LHCN-M2 (cell line): ENCODE data around the gene SLC17A6. TPM values are rescaled to one million over a fixed set of nuclear protein-coding genes. Genes with fewer than 3 reads are reported as not detected.

Experiments
- DNase-seq: peaks from one replicate; pipeline ENCODE4 v3.0.0-alpha.2; 2012; ENCODE audit warnings: low read depth
- polyA plus RNA-seq: library from polyadenylated mRNA; unstranded; fragments of >200 nt; gene quantifications from one replicate; pipeline ENCODE4 v1.2.1, GENCODE V29; 2012; ENCODE audit warnings: missing spikeins
- total RNA-seq: library from RNA; depleted of rRNA; stranded (reverse); fragments of >200 nt; gene quantifications from 2 replicates; pipeline ENCODE4 v1.2.3, GENCODE V29; 2014; rRNA removed

The SLC17A6 gene
- total RNA-seq = not detected in 2 replicates
- polyA plus RNA-seq = not detected

- peak; percentile 6 for DNase-seq
Observed at GRCh38 chr11:22337596-22338485, at the start of gene SLC17A6. Gene SLC17A6 (plus strand): TSS chr11:22338381. CDS start chr11:22338534, 153 bp downstream.

- no peak for DNase-seq
Observed at GRCh38 chr11:22302368-22302767, 35.8 kb upstream of the SLC17A6 start.

DNA sequence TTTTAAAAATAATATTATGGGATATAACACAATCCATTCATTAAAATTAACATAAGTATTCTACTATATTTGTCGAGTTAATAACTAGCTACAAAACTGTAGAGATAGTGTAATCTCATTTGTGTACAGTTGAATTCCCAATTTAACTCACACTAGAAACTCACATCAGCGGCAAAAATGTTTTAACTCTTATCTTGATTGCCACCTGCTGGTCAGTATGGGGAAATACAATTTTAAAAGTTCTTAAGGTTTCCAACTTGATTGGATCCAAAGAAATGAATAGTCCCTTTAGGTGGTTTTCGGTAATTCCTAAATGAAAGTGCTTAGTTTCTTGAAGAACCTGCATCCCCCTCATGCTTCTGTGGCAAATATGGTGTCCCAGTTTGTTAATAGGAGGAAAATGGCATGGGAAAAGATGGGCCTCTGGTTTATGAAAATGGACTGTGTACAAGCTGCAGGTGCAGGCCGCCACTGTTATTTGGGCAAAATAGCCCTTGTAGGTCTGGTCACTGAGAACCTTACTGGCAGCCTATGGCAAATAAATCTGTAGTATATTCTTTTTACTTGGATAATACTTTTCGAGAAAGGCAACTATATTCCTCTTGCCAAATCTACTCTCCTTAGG is 33.7 kb upstream of the SLC17A6 start:
- peak; percentile 3 for DNase-seq

- DNase-seq = no peak
Observed at GRCh38 chr11:22317656-22318055, 20.5 kb upstream of the SLC17A6 start.

DNA sequence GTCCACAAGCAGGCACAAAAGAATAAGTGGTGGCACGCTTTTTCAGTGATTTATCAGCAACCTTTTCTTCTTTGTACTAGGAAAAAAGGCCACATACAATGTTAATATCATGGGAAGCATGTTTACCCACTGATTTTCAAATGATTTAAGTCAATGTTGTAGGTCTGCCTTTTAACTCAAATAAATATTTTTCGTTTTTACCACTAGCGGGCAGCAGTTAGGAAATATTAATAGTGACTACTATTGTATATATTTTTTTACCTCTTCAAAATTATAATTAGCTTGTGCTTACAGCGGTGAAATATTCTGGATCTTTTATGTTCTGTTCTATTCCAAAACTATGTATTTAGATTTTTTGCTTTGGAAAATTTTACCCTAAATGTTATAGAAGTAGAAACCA is 6.4 kb upstream of the SLC17A6 start:
- no peak for DNase-seq

- DNase-seq = no peak
Observed at GRCh38 chr11:22336587-22336986, 1.6 kb upstream of the SLC17A6 start.

DNA sequence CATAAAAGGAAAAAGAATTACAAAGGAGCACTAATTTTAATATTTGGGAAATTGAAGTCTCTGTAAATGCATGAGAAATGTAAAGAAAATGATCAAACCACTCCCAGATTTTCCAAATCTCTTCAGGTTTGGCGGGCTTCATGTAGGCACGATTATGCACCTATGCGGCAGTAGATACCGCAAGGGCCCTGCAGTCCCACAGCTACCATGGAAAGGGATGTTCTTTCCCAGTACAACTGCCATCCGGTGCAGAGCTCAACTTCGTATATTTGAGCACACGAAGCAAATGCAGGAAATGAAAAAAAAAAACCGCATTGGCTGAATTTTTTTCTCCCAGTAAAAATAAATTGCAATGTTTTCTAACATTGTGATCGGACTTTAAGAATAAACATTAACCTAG is 1.4 kb downstream of the SLC17A6 start:
- DNase-seq = no peak

GRCh38 chr11:22340235-22340634 is 2.1 kb downstream of the SLC17A6 start:
- no peak for DNase-seq

DNA sequence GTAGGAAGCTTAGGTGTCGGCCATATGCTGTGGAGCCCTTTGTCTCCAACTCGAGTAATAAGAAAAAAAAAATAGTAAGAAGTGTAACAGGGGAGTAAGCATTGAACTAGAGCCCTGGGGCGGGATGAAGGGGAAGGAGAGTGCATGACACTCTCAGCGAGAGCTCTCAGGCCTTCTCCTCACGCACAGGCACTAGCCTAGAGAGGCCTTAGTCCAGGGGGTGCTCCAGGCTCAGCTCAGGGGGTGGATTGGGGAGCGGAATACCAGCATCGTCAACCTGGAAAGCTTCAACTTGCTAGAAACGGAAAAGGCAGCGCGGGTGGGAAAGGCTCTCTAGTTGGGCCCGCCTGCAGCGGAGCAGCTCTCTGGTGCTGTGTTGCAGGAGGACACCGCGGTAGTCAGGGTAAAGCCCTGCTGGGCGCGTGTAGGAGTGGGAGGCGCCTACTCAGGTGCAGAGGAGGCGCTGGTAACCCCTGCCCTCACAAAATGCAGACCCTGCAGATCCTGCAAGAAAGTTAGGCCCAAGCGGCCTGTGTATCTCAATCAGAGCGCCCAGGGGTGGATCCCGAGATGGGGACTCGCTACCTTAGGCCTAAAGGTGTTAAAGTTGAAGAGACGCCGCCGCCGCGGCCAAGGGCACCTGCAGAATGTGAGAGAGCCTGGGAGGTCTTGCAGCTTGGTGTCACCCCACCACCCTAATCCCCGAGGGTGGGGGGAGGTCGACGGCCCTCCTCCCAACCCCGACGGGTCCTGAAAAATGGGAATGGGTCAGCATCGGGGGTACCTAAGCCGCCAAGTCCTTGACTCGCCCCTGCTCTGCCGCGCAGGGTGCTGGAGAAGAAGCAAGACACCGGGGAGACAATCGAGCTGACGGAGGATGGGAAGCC is 2.8 kb downstream of the SLC17A6 start:
- DNase-seq = no peak

- DNase-seq = no peak
Observed at GRCh38 chr11:22341588-22341931, 3.4 kb downstream of the SLC17A6 start.

DNA sequence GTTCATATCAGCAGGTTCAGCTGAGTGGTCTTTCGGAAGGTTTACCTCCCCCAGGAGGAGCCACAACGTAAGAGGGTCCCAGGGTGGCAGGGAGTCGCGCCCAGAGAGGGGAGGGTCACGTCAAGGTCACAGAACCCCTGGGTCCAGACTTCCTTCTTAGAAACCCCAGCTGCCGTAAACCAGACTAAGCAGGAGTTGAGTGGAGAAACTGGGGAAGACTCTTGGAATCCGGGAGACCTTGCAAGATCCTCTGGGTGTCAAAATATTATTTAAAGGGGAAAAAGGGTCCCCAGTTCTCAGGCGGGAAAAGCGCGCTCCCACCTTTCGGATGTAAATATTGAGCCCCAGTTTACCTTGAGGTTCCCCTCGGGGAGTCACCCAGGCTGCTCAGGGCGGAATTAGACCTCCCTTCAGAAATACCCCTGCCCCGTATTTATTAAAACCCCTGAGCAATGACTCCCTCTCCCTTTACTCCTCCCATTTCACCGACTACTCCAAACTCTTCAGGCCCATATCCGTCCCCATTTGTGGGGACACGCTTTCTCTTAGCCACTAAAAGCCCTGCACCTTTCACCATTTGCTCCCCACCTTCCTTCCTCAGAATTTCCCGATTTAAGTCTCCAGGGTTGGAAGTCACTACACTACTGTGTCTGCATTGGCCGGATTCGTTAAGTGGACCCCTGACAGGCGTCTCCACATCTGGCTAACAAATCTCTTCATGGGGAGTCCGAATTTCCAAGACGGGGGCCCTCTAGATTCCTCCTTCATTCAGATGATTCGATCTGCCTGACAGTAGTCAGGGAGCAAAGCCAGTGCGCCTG is 4.2 kb downstream of the SLC17A6 start:
- DNase-seq = no peak

DNA sequence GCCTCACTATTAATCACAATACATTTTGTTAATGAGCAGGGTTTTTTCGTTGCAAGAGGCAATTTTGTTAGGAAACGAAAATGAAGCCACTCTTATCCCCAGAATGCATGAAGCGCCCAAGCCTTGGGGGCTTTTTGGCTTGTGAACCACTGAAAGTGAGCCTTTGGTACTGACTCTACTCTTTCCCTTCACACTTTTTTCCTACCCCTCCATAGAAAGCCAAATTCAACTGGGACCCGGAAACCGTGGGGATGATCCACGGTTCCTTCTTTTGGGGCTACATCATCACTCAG is 4.8 kb downstream of the SLC17A6 start:
- DNase-seq = no peak

DNA sequence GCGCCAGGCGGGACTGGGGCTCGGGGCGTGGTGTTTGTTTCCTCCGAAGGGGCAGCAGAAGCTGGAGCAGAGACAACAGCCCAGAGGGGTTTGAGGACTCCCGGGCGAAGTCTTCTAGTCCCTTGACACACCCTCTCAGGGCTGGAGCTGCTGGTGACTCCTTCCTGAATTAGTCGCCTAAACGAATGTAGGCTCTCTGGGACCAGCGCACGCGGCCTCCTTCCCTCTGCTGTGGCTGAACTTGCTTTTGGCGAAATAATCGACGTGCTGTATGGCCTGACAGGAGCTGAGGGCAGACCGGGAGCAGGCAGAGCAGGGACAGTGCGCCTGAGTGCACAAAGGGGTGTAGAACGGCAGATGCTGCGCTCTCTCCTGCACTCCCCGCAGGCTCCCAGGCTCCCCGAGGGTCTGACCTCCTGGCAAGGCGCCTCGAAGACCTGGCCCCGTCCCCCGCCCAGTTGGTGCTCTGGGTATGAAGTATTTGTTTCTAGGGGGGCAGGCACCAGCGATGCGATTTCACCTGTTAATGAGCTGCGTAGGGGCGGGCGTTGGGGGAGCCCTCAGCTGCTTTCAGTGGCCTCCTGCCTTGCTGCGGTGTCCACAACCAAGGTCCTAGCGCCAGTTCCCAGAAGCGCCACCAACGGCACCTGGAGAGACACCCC is 5.3 kb downstream of the SLC17A6 start:
- no peak for DNase-seq

DNA sequence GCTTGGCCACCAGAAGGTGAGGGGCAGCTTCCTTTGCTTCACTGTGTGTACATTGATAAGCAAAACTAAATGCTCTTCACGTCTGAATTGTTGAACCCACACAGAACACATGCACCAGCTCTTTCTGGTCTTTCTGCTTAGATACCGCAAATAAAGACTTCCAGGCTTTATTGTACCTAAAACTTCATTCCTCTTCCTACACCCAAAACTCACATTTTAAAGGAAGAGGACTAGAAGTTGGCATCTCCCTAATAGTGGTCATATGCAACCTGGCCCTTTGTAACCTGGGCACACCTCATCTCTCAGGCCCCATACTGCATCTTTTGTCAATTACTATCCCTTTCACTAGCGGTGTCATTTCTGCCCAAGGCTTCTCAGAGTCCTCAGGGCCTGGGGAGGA is 5.9 kb downstream of the SLC17A6 start:
- DNase-seq = no peak

DNA sequence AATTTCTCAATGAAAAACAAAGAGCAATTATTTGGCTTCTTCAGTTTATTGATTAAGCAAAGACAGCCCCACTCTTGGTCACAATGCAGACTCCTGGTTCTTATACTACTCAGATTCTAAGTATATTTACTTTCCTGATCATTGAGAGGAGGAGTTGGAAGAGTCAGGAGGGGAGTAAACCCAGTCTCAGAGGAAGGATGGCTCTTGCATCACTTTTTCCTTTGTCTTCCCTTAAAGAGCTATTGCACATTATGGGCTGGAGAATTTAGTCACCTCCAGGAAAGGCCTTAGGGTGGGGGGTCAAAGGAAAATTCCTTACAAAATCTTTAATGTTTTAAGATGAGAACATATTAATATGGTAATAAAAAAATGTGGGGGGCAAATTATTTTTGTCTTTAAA is 8.1 kb downstream of the SLC17A6 start:
- DNase-seq = no peak

- DNase-seq = no peak
Observed at GRCh38 chr11:22347857-22348487, 9.8 kb downstream of the SLC17A6 start.

DNA sequence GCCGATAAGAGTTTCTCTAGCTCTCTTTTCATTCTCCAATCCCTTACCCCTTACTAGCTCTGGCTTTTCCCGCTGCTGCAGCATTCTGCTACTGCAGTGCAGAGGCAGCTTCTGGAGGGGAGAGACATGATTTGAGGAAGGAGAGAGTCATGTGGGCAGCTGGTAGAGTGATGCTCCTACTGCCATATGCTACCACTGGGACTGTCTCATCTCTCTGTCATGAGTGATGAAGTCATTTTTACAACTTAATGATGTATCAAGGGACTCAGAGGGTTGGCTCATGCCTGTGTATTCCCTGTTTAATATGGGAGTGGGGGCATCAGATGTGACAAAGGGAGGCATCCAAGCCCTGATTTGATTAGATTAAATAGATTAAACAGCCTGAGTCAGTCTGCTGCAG is 11.3 kb downstream of the SLC17A6 start:
- no peak for DNase-seq

GRCh38 chr11:22359295-22359694 is 21.1 kb downstream of the SLC17A6 start:
- no peak for DNase-seq

GRCh38 chr11:22371160-22371559 is 33.0 kb downstream of the SLC17A6 start:
- DNase-seq = no peak

DNA sequence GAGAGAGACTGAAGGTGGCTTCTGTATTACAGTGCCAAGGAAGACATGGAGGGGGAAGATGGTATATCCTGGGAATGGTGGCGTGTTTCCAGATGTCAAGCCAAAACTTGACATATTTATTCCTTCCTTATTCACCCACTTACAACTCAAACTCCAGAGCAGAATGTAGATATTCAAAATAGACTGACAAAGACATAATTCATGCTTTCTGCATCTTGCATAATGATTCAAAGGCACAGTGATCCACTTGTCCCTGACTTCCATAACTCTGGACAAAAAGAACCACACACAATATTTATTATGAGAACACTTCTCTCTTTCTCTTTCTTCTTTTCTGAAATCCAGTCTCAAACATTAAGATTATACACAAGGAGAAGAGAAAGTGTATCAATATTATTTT is 48.9 kb downstream of the SLC17A6 start:
- no peak for DNase-seq
